ENCODE measurements around the gene EPC1.

- TF ChIP-seq HDAC2 (IDR thresholded peaks at IDR 0.05) (no peak), ZNF622 (IDR thresholded peaks at IDR 0.05) (no peak), RBBP5 (conservative IDR thresholded peaks at IDR 0.05) (no peak), SRF (IDR thresholded peaks at IDR 0.05; ENCODE audit: low read depth in 2 of 2, low read length in 2 of 2) (no peak), ATF7 (IDR thresholded peaks at IDR 0.05; ENCODE audit: low read depth) (no peak), EP300 (IDR thresholded peaks at IDR 0.05; ENCODE audit: borderline replicate concordance in 1 of 2, control insufficient read depth in 1 of 2, low read depth in 2 of 2, low read length in 2 of 2) (no peak), RFX5 (IDR thresholded peaks at IDR 0.05; ENCODE audit: low read depth, low read length) (no peak), GABPA (IDR thresholded peaks at IDR 0.05; ENCODE audit: low read depth) (no peak), FOXK2 (IDR thresholded peaks at IDR 0.05) (no peak)
- TF ChIP-seq, protein P1, sequence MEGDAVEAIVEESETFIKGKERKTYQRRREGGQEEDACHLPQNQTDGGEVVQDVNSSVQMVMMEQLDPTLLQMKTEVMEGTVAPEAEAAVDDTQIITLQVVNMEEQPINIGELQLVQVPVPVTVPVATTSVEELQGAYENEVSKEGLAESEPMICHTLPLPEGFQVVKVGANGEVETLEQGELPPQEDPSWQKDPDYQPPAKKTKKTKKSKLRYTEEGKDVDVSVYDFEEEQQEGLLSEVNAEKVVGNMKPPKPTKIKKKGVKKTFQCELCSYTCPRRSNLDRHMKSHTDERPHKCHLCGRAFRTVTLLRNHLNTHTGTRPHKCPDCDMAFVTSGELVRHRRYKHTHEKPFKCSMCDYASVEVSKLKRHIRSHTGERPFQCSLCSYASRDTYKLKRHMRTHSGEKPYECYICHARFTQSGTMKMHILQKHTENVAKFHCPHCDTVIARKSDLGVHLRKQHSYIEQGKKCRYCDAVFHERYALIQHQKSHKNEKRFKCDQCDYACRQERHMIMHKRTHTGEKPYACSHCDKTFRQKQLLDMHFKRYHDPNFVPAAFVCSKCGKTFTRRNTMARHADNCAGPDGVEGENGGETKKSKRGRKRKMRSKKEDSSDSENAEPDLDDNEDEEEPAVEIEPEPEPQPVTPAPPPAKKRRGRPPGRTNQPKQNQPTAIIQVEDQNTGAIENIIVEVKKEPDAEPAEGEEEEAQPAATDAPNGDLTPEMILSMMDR (IDR thresholded peaks at IDR 0.05 in 2 of 3, conservative IDR thresholded peaks at IDR 0.05 in 1 of 3; ENCODE audit: control insufficient read depth in 2 of 3, extremely low read depth in 1 of 3, insufficient read depth in 1 of 3, low read depth in 3 of 3, low read length in 3 of 3), result no peak
- TF ChIP-seq, protein P2, sequence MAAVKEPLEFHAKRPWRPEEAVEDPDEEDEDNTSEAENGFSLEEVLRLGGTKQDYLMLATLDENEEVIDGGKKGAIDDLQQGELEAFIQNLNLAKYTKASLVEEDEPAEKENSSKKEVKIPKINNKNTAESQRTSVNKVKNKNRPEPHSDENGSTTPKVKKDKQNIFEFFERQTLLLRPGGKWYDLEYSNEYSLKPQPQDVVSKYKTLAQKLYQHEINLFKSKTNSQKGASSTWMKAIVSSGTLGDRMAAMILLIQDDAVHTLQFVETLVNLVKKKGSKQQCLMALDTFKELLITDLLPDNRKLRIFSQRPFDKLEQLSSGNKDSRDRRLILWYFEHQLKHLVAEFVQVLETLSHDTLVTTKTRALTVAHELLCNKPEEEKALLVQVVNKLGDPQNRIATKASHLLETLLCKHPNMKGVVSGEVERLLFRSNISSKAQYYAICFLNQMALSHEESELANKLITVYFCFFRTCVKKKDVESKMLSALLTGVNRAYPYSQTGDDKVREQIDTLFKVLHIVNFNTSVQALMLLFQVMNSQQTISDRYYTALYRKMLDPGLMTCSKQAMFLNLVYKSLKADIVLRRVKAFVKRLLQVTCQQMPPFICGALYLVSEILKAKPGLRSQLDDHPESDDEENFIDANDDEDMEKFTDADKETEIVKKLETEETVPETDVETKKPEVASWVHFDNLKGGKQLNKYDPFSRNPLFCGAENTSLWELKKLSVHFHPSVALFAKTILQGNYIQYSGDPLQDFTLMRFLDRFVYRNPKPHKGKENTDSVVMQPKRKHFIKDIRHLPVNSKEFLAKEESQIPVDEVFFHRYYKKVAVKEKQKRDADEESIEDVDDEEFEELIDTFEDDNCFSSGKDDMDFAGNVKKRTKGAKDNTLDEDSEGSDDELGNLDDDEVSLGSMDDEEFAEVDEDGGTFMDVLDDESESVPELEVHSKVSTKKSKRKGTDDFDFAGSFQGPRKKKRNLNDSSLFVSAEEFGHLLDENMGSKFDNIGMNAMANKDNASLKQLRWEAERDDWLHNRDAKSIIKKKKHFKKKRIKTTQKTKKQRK (IDR thresholded peaks at IDR 0.05; ENCODE audit: low read depth, low read length), result no peak
Observed at GRCh38 chr10:32266566-32266965, 80.4 kb downstream of the EPC1 start.

All from GM12878 (cell line).